Stimulated activated CD8-positive, alpha-beta memory T cell treated with anti-CD3 and anti-CD28 coated beads, Interleukin-4, amount 100 ng/mL, for 48 hours (primary cell): ENCODE measurements around the gene UBE2E2.

Source experiments
- DNase-seq: peaks from one replicate; pipeline ENCODE4 v3.0.0-alpha.2; 2020

The UBE2E2 gene

GRCh38 chr3:23283625-23284024 lies 80.5 kb downstream of the UBE2E2 start:
- no peak for DNase-seq

- no peak for DNase-seq
Observed at GRCh38 chr3:23288286-23288685, 85.2 kb downstream of the UBE2E2 start.

DNA sequence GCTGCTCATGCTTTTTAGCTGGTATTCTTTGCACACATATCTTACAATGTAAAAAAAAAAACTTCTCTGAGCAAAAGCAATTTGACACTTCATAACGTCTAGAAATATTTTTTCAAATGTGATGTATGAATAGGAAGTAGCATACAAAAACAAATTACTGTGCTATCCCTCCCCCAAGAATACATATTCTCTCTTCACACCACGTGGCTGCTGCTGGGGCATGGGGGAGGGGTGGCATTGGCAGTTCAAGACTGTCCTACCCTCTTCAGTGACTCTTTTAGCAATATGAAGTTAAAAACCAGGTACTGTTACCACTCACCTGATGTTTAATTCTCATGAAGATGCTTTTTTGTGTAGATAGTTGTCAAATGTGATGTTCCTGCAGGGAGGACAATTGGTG lies 85.6 kb downstream of the UBE2E2 start:
- no peak for DNase-seq

DNA sequence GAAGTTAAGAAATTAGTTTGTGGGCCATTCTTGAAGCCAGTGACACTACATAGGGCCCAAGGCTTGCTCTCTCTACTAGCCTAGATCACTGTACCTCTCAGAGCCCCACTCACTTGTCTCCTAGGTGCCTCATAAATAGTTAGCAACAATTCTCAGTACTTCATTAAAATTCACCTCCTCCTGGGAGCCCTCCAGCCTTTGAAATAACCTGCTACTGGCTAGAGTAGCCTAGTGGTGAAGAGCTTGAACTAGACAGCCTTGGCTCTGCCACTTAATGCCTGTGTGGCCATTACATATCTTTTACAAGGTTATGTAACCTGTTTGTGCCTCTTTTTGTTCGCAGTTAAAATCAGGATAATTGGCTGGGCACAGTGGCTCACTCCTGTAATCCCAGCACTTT lies 89.3 kb downstream of the UBE2E2 start:
- DNase-seq: no peak

DNA sequence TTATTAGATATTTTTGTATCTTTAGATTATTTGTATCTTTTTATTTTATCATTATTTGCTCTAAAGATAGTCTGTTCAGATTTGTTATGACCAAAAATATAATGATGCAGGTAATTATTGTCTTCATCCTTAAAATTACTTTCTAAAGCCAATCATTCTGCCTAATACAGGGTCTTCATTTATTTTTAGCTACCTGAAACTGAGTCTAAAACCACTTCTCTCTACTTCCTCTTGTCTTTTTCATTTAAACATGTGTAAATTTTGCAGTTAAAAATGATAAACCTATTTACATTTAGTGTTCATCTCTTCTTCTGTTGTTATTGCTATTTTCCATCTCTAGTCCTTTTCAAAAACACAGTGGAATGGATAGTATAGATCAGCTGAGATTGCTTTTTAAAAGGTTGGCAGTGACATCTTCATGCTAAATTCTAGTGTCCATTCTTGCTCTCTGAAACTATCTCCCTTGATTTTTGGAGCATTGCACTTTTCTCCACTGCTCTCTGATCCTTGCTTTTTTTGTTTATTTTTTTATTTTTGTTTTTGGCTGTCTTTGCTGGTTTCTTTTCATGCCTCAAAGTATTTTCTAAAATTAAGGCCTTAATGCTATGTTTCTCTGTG lies 91.8 kb downstream of the UBE2E2 start:
- DNase-seq: no peak

GRCh38 chr3:23301819-23302218 lies 98.7 kb downstream of the UBE2E2 start:
- DNase-seq: no peak

DNA sequence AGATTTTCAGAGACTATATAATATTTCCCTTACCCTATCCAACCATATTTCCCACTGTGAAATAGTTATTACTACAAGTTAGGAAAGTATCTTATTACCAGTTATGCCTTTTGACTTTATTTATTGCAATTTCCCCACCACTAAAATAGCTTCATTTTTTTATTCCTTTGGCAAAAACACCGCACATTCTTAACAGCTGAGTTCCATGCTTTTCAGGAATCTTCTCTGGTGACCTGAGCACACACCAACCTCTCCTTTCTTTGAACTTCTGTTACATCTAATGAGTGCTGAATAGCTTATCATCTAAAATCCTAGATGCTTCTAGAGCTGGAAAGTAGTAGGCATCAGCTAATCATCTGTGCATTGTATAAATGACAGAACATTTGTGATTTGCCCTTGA lies 99.1 kb downstream of the UBE2E2 start:
- no peak for DNase-seq

DNA sequence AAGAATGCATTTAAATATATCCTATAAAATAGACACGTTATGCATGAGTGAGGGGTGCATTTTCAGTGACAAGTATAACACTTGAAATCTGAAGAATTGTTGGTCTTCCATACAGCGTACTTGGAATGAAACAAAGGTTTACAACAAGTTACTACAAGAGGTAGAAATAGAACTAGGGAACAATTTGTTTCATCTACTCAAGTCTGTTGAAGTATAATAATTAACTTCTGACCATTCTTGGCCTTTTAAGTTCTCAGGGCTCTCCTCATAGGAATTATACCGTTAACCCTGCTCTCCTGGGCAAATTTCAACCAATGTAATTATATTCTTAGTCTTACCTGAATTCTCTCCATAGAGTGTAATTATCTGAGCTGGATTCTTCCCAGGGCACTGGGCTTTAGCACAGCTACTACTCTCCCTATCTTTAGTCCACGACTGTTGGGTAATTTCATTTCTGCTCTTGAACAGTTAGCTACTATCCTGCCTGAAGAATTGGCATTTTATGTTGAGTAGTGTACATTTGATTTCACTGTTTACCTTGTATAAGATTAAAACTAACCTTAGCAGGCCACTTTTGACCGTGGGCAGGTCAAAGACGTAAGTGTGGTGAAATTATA lies 100.6 kb downstream of the UBE2E2 start:
- no peak for DNase-seq

- no peak for DNase-seq
Observed at GRCh38 chr3:23304424-23304823, 101.3 kb downstream of the UBE2E2 start.

- no peak for DNase-seq
Observed at GRCh38 chr3:23308986-23309625, 106.0 kb downstream of the UBE2E2 start.

- DNase-seq: no peak
Observed at GRCh38 chr3:23312866-23313265, 109.7 kb downstream of the UBE2E2 start.

GRCh38 chr3:23314981-23315762 lies 112.0 kb downstream of the UBE2E2 start:
- no peak for DNase-seq

DNA sequence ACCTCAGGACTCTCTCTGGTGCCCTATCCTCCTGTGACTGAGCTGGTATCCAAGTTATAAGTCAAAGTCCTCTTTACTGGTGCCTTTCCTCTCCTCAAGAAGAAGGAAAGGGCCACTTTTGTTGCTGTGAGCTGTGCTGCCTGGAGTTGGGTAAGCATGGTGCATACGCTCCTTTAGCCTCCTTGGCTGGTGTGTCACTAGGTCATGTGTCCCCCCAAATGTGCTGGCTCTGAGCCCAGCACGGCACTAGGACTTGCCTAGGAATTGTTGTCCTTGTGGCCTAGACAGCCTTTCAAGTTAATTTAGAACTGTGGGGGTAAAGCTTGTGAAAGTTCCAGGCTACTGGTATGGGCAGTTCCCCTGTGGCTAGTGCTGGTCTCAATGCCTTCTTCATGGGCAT lies 113.8 kb downstream of the UBE2E2 start:
- DNase-seq: no peak

GRCh38 chr3:23319366-23320312 lies 116.5 kb downstream of the UBE2E2 start:
- DNase-seq: no peak

DNA sequence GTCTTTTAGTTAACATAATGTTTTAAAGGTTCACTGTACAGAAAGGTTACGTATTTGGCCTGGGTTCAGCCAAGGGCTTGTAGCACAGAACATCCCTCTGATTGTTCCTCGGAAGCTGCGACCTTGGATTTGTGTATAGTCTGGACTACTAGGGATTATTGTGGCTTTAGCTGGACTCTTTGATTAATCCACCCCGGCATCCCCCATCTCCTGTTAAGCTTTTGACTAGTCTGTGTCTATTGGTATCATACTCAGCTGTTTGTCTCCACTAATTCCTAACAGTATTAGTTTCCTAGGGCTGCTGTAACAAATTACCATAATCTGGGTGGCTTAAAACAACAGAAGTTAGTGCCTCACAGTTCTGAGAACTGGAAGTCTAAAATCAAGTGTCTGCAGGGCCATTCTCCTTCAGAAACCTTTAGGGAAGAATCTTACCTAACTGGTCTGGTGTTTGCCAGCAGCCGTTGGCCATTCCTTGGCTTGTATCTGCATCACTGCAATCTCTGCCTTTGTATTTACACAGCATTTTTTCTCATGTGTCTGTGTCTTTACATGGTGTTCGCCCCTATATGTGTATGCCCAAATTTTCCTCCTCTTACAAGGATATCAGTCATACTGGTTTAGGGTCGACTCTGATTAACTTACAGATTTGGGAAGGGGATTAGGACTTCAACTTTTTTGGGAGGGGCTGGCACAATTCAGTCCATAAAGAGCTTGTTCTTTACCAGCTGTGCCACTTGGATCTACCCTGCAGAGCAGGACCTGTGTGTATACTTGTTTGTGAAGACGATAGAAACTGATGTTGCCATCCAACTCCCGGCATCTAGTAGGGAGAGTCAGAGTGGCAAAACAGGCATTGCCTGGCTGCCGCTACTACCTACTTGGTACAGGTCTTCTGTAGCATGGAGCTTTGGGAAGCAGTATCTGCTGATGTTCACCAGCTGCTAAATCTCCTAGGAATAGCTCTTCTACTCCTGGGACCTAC lies 117.8 kb downstream of the UBE2E2 start:
- DNase-seq: no peak

DNA sequence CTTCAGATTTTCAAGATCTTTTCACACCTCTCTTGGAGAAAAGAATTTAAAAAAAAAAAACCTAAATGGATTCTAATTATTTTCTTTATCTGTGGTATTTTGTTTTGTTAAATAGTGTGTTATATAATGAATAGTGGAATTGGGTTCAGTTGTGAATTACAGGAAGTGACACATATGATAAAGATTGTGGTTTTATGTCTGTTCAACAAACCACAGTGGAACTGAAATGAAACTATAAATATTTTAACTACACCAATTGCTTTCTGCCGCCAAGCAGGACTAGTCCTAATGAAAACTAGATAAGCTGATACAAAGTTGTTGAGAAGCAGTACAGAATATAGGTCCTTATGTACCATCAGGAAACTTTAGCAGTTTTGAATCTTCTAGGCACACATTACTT lies 121.6 kb downstream of the UBE2E2 start:
- no peak for DNase-seq

- DNase-seq: no peak
Observed at GRCh38 chr3:23325466-23326065, 122.4 kb downstream of the UBE2E2 start.

DNA sequence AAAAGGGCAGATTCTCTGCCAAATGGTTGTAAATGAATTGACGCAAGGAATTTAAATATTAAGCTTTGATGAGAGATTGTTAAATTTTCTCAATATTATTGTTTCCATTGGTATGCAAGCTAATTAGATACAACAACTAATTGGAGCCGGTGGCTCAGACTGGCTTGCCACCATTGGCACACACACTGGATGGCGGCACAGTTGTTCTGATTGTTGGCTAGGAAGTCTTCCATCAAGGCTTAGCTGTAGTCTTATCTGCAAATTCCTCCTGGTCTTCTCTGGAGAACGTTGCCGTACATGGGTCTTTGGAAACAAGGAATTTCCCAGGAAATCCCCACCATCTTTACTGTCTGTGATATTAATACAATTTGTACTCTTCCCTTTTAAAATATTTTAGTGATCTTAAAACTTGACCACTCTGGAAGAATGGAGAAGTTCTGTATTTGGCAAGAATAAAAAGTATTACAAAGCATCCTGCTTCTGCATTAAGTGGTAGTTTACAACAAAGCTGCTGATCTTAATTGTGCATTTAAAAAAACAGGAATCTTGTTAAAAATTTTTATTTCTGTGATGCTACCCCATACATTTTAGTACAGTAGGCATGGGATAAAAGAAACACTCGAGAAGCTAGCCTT lies 126.5 kb downstream of the UBE2E2 start:
- DNase-seq: no peak

GRCh38 chr3:23330568-23330967 lies 127.4 kb downstream of the UBE2E2 start:
- DNase-seq: no peak
